Measurements from ENCODE around the gene ZFP37.
"Not testable (repeated sequence)": the region's sequence is repeated elsewhere in the genome, so short reads cannot be mapped to it uniquely, and the experiment has no call there.

The ZFP37 gene

DNA sequence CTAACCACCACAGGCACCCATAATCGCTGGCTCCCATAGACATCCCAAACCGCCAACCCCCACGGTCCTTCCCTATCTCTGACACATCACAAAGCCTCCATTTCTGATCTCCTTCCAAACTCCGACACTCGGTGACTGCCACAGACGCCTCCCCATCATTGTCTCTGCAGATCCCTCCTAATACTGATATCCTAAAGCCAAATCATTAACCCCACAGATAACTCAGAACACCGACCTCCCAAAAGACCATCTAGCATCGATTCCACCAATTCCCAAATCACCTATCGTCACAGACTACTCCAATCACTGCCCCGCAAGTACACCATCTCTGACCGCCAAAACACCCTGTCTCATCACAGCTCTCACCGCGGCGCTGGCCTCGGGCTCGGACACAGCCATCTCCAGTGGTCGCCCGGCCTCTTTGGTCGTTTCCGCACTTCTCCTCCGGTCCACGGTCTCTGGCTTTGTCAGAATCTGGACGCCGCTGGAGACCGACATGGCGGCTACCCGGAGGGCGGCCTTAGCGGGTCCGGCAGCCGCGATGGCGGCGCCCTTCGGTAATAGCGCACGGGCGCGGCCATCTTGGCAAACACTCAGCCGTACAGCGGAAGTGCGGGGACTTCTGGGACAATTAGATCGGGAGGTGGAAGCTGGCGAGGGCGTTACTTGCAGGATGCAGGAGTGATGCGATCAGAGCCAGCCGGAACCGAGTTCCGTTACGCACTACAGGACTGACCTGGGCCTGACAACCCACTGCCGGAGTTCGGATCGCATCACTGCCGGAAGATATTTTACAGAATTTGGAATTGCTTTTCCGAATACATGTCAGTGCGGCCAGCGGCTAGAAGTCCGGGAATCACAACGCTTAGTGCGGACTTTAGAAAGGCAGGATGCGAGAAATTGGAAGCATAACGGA is at the start of gene ZFP37:
Gene ZFP37 (minus strand): TSS at position 534 of the 916 bp plus-strand sequence. CDS start 36 bp downstream, at position 498.
- no peak for DNase-seq (ENCODE audit: low spot score)

DNA sequence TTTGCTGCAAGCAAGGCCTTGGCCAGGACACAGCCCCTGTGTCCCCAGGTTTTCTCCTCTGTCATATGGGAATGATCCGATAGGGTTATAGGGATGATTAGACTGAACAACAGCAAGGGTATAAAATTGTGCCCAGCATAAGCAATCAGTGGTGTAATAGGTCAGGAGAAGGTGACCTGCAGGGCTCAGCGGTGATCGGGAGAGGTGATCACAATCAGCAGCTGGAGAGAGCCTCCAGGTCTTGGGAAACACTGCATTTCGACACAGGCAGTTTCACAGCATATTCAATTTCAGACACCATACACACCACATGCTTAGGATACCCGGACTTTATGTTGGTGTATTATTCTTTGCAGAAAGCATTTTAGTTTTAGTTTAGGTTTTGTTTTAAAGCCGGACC is 48.8 kb upstream of the ZFP37 start:
- DNase-seq (ENCODE audit: low spot score): not testable (repeated sequence)

DNA sequence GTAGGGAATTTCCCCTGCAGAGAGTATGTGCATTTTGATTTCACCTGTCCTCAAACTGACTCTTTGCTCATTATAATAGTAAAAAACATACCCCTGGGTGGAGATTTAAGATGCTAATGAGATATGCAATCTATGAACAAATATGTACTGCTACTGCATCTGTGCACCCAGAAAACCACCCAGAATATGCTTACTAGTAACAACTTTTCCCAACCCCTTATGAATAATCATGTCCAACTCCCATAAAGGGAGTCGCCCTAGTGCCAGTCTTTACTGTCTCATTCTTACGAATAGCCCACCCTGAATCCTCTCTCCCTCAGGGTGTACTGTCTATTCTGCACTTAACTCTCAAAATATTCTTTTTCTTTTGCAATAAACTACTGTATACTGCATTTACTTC is 39.0 kb upstream of the ZFP37 start:
- no peak for DNase-seq (ENCODE audit: low spot score)

DNA sequence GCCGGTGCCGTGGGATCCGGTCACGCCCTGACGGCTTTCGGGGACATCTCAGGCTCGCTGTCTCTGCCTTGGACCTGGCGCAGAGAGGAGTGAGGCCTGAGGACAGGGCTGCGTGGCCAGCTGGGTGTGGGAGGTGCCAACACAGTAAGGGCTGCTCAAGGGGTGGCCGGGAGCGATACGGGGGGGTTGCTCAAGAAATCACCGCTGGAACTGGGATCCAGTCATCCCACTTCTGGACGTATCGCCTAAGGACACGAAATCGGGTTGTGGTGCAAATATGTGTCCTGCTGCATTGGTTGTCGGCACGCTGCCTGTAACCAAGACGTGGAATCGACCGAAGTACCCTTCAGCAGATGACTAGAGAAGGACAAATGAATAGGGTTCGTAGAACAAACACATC is 33.4 kb upstream of the ZFP37 start:
- DNase-seq (ENCODE audit: low spot score): not testable (repeated sequence)

DNA sequence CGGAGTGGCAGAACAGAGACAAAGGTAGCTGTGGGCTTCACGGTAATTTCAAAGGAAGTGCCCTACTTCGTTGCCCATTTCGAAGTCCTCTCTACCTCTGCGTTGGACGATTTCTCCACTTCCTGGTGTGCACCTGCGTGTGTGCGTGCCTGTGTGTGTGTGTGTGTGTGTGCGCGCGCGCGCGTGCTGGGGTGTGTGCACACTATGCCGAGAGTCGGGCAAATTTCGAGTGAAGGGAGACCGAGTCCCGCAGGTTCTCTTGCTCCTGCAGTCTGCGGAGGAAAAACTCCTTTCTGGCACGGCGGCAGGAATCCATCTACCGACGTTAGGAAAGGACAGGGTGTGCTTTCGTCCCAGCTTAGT is 32.6 kb upstream of the ZFP37 start:
- not testable (repeated sequence) for DNase-seq (ENCODE audit: low spot score)

DNA sequence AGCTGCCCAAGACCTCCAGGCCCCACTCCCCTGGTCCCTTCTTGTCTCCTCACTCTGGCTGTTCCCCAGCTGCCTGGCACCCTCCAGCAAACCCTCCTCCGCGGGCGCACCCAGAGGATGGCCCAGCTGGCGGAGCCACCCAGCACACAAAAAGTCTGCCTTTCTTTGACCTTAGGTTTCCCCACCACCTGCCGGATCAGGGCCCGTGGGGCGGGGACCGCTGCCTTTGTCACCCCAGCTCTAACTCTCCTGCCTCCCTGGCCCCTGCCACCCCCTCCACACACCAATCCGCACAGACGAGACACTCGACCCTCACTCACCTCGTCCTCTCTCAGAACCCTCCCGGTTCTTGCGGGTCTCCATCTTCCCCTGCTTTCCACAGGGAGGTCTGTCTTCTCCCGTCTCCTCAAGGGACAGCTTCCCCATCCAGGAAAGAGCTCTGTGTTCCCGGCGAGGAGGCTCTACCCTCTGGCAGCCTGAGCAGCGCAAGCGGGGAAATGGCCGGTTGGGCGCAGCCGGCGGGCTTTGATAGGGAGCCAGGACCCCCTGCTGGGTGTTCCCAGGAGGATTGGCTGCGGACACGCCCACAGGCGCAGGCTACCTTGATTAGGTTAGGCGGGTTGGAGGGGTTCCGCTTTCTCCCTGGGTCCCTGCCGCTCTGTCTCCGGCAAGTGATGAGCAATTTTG is 32.1 kb upstream of the ZFP37 start:
- DNase-seq (ENCODE audit: low spot score): not testable (repeated sequence)

DNA sequence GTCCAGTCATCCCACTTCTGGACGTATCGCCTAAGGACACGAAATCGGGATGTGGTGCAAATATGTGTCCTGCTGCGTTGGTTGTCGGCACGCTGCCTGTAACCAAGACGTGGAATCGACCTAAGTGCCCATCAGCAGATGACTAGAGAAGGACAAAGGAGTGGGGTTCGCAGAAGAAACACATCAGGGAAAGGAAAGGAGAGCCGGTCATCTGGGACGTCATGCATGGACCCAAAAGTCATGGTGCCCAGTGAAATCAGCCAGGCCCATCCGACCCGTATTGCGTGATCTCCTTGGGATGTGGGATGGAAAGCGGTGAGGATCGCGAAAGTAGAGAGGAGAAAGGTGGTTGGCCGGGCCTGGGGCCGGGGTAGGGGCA is 6.4 kb upstream of the ZFP37 start:
- not testable (repeated sequence) for DNase-seq (ENCODE audit: low spot score)

DNA sequence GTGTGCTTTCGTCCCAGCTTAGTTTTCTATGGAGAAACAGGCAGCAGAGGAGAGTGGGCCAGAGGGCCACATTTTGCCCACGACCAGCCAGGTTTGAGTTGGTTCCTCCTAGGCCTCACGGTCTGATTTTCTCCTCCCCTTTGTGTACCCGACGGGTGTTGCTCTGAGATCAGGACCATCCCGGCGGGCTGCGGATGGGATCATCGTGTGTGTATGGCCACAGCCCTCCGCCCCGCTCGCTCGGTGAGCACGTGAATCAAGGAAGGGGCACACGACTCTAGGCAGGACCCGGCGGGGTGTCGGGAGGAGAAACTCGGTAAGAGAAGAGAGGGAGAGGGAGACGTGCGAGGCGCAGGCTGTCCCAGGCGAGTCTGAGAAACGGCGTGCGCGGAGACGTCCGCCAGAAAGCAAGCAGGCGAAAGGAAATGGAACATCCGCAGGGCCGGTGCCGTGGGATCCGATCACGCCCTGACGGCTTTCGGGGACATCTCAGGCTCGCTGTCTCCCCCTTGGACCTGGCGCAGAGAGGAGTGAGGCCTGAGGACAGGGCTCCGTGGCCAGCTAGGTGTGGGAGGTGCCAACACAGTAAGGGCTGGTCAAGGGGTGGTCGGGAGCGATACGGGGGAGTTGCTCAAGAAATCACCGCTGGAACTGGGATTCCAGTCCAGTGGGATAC is 5.9 kb upstream of the ZFP37 start:
- not testable (repeated sequence) for DNase-seq (ENCODE audit: low spot score)

DNA sequence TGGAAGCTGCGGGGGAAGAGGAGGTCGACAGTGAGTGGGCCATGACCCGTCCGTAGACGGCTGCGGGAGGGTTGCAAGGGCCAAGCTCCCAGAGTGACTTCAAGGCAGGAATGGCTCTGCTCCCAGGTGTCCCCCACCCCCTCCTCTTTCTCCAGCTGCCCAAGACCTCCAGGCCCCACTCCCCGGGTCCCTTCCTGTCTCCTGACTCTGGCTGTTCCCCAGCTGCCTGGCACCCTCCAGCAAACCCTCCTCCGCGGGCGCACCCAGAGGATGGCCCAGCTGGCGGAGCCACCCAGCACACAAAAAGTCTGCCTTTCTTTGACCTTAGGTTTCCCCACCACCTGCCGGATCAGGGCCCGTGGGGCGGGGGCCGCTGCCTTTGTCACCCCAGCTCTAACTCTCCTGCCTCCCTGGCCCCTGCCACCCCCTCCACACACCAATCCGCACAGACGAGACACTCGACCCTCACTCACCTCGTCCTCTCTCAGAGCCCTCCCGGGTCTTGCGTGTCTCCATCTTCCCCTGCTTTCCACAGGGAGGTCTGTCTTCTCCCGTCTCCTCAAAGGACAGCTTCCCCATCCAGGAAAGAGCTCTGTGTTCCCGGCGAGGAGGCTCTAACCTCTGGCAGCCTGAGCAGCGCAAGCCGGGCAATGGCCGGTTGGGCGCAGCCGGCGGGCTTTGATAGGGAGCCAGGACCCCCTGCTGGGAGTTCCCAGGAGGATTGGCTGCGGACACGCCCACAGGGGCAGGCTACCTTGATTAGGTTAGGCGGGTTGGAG is 4.7 kb upstream of the ZFP37 start:
- not testable (repeated sequence) for DNase-seq (ENCODE audit: low spot score)

DNA sequence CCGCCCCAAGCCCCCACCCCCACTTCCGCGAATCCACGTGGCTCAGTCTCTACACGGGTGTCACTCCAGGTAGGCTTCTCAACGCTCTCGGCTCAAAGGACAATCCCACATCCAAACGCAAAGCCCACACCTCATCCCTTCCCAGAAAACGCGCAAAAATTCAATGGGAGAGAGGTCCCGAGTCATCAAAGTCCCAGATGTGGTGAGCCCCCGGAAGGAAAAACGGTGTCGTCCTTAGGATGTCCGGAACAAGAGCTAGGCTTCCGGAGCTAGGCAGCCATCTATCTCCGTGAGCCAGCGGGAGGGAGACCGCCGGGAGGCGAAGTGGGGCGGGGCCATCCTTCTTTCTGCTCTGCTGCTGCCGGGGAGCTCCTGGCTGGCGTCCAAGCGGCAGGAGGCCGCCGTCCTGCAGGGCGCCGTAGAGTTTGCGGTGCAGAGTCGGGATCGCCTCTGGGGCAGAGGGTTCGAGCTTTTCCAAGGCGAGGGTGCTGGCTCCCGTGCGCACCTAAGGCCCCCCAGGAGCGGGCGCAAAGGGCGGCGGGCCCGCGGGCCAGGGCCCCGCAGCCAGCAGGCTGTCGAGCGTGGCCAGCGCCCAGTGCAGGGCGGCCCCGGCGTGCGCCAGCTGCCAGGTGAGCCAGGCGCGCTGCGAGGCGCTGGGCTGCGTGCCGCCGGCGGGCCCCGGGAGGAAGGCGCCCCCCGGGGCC is 3.2 kb upstream of the ZFP37 start:
- not testable (repeated sequence) for DNase-seq (ENCODE audit: low spot score)

DNA sequence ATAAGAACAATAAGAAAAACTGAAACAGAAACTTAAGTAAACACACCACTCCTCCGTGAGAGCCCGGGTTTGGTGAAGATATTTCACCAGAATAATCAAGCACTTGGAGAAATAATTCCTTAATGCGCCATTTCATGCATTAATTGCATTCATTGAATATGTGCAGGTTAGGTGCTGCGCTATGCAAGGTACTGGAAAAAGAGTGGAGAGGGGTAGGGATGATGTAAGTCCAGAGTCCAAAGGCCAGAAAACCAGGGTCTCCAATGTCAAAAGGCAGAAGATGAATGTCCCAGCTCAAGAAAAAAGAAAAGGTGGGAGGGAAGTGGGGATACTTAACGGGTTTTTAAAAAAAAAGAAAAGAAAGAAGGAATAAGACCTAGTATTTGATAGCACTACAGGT is 669 bp upstream of the ZFP37 start:
- no peak for DNase-seq (ENCODE audit: low spot score)

DNA sequence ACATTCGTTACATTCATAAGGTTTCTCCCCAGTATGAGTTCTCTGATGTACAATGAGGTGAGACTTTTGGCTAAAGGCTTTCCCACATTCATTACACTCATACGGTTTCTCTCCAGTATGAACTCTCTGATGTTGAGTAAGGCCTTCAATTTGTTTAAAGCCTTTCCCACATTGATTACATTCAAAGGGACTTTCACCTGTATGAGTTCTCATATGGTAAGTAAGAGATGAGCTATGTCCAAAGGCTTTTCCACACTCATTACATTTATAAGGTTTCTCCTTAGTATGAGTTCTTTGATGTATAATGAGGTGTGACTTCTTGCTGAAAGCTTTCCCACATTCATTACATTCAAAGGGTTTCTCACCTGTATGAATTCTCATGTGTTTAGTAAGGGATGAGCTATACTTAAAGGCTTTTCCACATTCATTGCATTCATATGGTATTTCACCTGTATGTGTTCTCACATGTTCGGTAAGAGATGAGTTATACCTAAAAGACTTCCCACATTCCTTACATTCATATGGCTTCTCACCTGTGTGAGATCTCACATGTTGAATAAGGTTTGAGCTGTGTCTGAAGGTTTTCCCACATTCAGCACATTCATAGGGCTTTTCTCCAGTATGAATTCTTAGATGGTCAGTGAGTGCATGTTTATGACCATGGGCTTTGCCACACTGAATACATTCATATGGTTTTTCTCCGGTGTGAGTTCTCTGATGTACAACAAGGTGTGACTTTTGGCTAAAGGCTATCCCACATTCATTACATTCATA is 13.5 kb downstream of the ZFP37 start:
- DNase-seq (ENCODE audit: low spot score): peak; percentile 4

DNA sequence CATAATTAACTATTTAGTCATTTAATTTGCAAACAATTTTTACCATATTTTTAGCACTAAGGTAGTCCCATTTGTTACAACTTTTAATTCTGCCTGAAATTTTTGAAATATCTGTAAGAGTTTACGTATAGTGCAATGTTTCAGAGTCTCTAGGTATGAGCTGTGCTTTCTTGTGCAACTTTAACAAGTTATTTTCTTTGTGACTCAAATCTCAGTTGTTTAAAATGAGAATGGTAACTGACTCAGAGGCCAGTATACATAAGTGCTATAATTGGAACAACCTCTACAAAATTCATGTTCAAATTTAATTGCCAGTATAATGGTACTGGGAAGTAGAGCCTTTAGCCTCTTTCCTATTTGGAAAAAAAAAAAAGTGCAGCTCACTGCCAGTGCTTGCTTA is 30.3 kb downstream of the ZFP37 start:
- DNase-seq (ENCODE audit: low spot score): no peak

DNA sequence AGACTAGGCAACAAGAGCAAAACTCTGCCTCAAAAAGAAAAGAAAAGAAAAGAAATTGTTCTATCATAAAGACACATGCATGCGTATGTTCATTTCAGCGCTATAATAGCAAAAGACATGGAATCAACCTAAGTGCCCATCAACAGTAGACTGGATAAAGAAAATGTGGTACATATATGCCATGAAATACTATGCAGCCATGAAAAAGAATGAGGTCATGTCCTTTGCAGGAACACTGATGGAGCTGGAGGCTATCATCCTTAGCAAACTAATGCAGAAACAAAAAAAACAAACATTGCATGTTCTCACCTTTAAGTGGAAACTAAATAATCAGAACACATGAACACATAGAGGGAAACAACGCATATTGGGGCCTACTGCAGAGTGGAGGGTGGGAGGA is 38.3 kb downstream of the ZFP37 start:
- DNase-seq (ENCODE audit: low spot score): no peak

DNA sequence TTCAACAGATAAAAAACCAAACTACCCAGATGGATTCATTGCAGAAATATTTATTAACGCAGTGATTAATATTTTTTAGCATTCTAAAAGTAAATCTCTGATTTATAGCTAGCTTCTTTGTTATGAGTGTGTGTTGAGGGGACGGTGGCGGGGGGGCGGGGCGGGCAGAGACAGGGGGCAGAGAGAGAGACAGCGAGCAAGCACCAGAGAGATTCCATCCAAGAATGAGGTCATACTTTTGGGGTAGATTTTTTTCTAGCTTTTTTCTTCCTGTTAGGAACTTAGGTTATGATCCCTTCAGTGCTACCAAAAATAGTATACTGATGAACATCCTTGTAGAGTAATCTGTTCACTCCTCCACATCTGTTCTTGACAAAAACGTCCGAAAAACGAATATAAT is 44.0 kb downstream of the ZFP37 start:
- no peak for DNase-seq (ENCODE audit: low spot score)

DNA sequence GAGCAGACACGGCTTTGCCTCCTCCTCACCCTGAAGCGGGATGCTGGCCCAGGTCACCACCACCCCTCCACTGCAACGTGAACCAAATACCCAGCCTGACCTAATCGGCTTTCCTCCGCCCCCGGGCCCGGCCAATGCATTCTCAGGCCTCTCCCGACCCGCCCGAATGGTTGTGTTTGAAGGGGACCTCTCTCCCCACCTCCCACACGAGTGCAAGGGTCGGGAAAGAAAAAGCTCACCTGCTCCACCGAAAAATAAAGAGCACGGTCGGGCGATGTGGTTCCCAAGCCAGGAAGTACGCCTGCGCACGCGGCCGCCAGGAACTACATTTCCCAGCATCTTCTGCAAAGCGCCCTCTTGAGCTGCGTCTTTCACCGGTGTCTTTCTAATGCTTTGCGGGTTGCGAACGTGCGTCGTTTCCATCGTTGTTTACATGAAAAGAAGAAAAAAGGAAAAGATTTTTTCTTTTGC is 44.6 kb downstream of the ZFP37 start, which contains the start of gene ZNF883:
Gene ZNF883 (minus strand): TSS at position 282 of the 471 bp plus-strand sequence.
- DNase-seq (ENCODE audit: low spot score): no peak

DNA sequence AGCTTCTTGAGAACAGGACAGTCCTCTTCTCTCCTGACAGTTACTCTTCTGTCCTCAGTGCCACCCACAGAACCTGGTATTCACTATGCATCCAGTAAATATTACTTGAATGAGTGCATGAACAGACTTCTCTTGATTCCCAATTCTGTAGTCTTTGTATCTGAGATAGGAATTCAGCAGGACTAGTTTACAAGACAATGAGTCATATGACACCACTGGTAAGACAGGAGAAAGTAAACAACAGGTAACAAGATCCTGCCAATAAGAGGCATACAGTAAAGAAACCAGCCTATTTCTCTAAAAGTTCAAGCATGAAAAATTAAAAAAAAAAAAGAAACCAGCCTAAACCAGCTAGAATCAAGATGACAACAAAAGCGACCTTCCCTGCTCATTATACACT is 50.7 kb downstream of the ZFP37 start:
- no peak for DNase-seq (ENCODE audit: low spot score)

DNA sequence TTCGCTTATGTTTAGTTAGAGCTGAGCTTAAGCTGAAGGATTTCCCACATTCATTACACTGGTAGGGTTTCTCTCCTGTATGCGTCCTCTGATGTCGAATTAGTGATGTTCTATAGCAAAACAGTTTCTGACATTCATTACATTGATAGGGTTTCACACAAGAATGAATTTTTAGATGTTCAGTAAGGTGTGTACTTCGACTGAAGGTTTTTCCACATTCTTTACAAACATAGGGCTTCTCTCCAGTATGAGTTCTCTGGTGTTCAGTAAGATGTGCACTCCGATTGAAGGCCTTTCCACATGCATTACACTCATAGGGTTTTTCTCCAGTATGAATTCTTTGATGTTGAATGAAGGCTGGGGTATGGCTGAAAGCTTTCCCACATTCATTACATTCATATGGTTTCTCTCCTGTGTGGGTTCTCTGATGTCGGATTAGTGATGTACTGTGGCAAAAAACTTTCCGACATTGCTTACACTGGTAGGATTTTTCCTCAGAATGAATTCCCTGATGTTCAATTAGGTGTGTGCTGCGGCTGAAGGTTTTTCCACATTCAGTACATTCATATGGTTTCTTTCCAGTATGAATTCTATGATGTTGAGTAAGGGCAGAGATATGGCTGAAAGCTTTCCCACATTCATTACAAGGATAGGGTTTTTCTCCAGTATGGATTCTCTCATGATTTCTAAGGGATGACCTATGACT is 59.1 kb downstream of the ZFP37 start:
- DNase-seq (ENCODE audit: low spot score): no peak
